K562 (cell line): Measurements from ENCODE around the gene TREM2.

Experiments
- ARNT ChIP-seq, 2 experiments: fragments of 450-650 bp; IDR thresholded peaks; 2 replicates each; pipeline ENCODE4 v1.6.1; 2016; ENCODE audit warnings: mild to moderate bottlenecking in 1 of 2
- CBX5 ChIP-seq: IDR thresholded peaks from 2 replicates; pipeline ENCODE4 v1.6.1; 2014; ENCODE audit warnings: low read depth, borderline replicate concordance
- CTCF ChIP-seq, 3 experiments: IDR thresholded peaks in 2 of 3; conservative IDR thresholded peaks in 1 of 3; 2 replicates each; pipeline ENCODE4 v1.5.1; 2011 to 2012; ENCODE audit warnings: low read length in 3 of 3, mild to moderate bottlenecking in 3 of 3, control low read depth in 2 of 3, improper control_type of control experiment in 1 of 3, inconsistent platforms in 1 of 3, low read depth in 1 of 3, mixed read lengths in 1 of 3, moderate library complexity in 1 of 3; ENCODE audit not compliant: insufficient read depth in 2 of 3
- NEUROD1 ChIP-seq: fragments of 150-350 bp; IDR thresholded peaks from 2 replicates; pipeline ENCODE4 v1.6.1; 2014; ENCODE audit warnings: borderline replicate concordance, low read length, low read depth; ENCODE audit not compliant: partially characterized antibody
- TCF7 ChIP-seq: sonication (generic); IDR thresholded peaks from 2 replicates; pipeline ENCODE4 v1.6.1; 2016; ENCODE audit warnings: antibody characterized with exemption, borderline replicate concordance

- TF ChIP-seq CBX5, result no peak
- no peak for TF ChIP-seq NEUROD1
- TF ChIP-seq CTCF (IDR thresholded peaks at IDR 0.05 in 2 of 3, conservative IDR thresholded peaks at IDR 0.05 in 1 of 3; ENCODE audit: insufficient read depth in 2 of 3, low read depth in 1 of 3, low read length in 3 of 3), result no peak
- TF ChIP-seq TCF7, result no peak
- TF ChIP-seq ARNT (IDR thresholded peaks at IDR 0.05), result no peak
Observed at GRCh38 chr6:41156771-41157170, 6.1 kb downstream of the TREM2 start.
